GM23338 (cell line): Measurements from ENCODE around the gene ZNF580. TPM values are rescaled to one million over a fixed set of nuclear protein-coding genes. Genes with fewer than 3 reads are reported as not detected.

Experiments used
- ATAC-seq: fragments of 200-7000 bp; cut with Tn5 transposase; 3 replicates; pipeline ENCODE4 v1.9.1; 2020
- DNase-seq: peaks from one replicate; pipeline ENCODE4 v3.0.0-alpha.2; 2015; ENCODE audit warnings: low spot score
- H2AFZ ChIP-seq: fragments of 200-600 bp; sonication (generic); 2 replicates; pipeline ENCODE4 v1.8.0; 2016; ENCODE audit warnings: antibody characterized with exemption, mild to moderate bottlenecking, moderate library complexity
- H3F3A ChIP-seq: fragments of 200-600 bp; sonication (generic); replicated peaks from 2 replicates; pipeline ENCODE4 v1.8.0; 2017; ENCODE audit warnings: antibody characterized with exemption, mixed run types, low read depth
- H3K27ac ChIP-seq: fragments of 200-600 bp; sonication (generic); 2 replicates; pipeline ENCODE4 v1.6.1; 2016; ENCODE audit warnings: low read depth
- H3K27me3 ChIP-seq: fragments of 200-600 bp; sonication (generic); 2 replicates; pipeline ENCODE4 v1.8.0; 2016; ENCODE audit warnings: mild to moderate bottlenecking, mixed run types, moderate library complexity; ENCODE audit not compliant: insufficient read depth
- H3K36me3 ChIP-seq: fragments of 200-600 bp; sonication (generic); 2 replicates; pipeline ENCODE4 v1.8.0; 2016; ENCODE audit warnings: mild to moderate bottlenecking; ENCODE audit not compliant: insufficient read depth
- H3K4me1 ChIP-seq: fragments of 200-600 bp; sonication (generic); 2 replicates; pipeline ENCODE4 v1.8.0; 2016; ENCODE audit warnings: mild to moderate bottlenecking, moderate library complexity; ENCODE audit not compliant: insufficient read depth
- H3K4me2 ChIP-seq: fragments of 200-600 bp; sonication (generic); 2 replicates; pipeline ENCODE4 v1.7.1; 2017; ENCODE audit warnings: mixed run types
- H3K4me3 ChIP-seq: fragments of 200-600 bp; sonication (generic); 2 replicates; pipeline ENCODE4 v1.6.1; 2016; ENCODE audit warnings: mixed run types
- H3K79me2 ChIP-seq: fragments of 200-600 bp; sonication (generic); replicated peaks from 2 replicates; pipeline ENCODE4 v1.8.0; 2017; ENCODE audit warnings: mild to moderate bottlenecking; ENCODE audit not compliant: insufficient read depth
- H3K9me2 ChIP-seq: fragments of 200-600 bp; sonication (generic); 2 replicates; pipeline ENCODE4 v1.8.0; 2017; ENCODE audit not compliant: insufficient read depth
- H4K20me1 ChIP-seq: fragments of 200-600 bp; sonication (generic); replicated peaks from 2 replicates; pipeline ENCODE4 v1.8.0; 2017; ENCODE audit warnings: mild to moderate bottlenecking; ENCODE audit not compliant: insufficient read depth
- H3K27ac Mint-ChIP-seq: 2 replicates; pipeline ENCODE4 v1.8.0; 2020; ENCODE audit warnings: inconsistent platforms, mild to moderate bottlenecking, moderate library complexity, mixed read lengths
- H3K27me3 Mint-ChIP-seq: 3 replicates; pipeline ENCODE4 v1.8.0; 2022; ENCODE audit warnings: low read depth, mild to moderate bottlenecking, moderate library complexity, mixed read lengths, inconsistent platforms; ENCODE audit not compliant: insufficient read depth, poor library complexity
- H3K36me3 Mint-ChIP-seq: 3 replicates; pipeline ENCODE4 v1.8.0; 2021; ENCODE audit warnings: low read depth, mild to moderate bottlenecking, inconsistent platforms, moderate library complexity, mixed read lengths
- H3K4me1 Mint-ChIP-seq: 3 replicates; pipeline ENCODE4 v1.8.0; 2020; ENCODE audit warnings: mild to moderate bottlenecking, inconsistent platforms, mixed read lengths
- H3K4me3 Mint-ChIP-seq: 3 replicates; pipeline ENCODE4 v1.8.0; 2021; ENCODE audit warnings: moderate library complexity, mild to moderate bottlenecking, inconsistent platforms, mixed read lengths
- H3K9me3 Mint-ChIP-seq: 3 replicates; pipeline ENCODE4 v1.8.0; 2020; ENCODE audit warnings: moderate library complexity, mild to moderate bottlenecking, inconsistent platforms, mixed read lengths
- CTCF ChIP-seq, 2 experiments: fragments of 200-600 bp in 1 of 2; sonication (generic) in 1 of 2; conservative IDR thresholded peaks; 2 replicates each; pipeline versions ENCODE4 v1.5.1 to v1.6.1; 2016 to 2017; ENCODE audit warnings: antibody characterized with exemption in 2 of 2, low read depth in 2 of 2, mild to moderate bottlenecking in 2 of 2, moderate library complexity in 1 of 2
- EZH2 ChIP-seq: fragments of 200-600 bp; sonication (generic); IDR thresholded peaks from one replicate; pipeline ENCODE4 v1.8.0; 2017; ENCODE audit warnings: antibody characterized with exemption, mild to moderate bottlenecking, low read depth; ENCODE audit not compliant: unreplicated experiment
- JUNB ChIP-seq: IDR thresholded peaks from one replicate; pipeline ENCODE4 v1.6.1; 2016; ENCODE audit warnings: antibody characterized with exemption; ENCODE audit not compliant: unreplicated experiment
- STAT1 ChIP-seq: IDR thresholded peaks from one replicate; pipeline ENCODE4 v1.6.1; 2016; ENCODE audit warnings: antibody characterized with exemption; ENCODE audit not compliant: unreplicated experiment
- ZNF462 ChIP-seq: fragments of 250-450 bp; sonication (Bioruptor Pico); IDR thresholded peaks from 2 replicates; pipeline ENCODE4 v1.5.0; 2020; ENCODE audit warnings: mild to moderate bottlenecking, moderate library complexity
- polyA plus RNA-seq: library from polyadenylated mRNA; unstranded; fragments of >200 nt; fragmentation: Nextera tagmentation; extraction: Ambion mirVana; gene quantifications from 2 replicates; pipeline ENCODE4 v1.2.1, GENCODE V29; 2016
- total RNA-seq: library from RNA; depleted of rRNA; stranded (reverse); fragments of >200 nt; shearing (Covaris generic); gene quantifications from 2 replicates; pipeline ENCODE4 v1.2.3, GENCODE V29; 2014

ZNF580 gene
- total and polyA plus RNA-seq, 2 experiments from 2014 or later, result 18.7 to 23.6 TPM

GRCh38 chr19:55638864-55639359 lies 1.9 kb upstream of the ZNF580 start:
- Histone ChIP-seq H3K36me3 (no peaks in the 10 kb centered on the region), H3K4me2 (no peak overlapping the region), H3F3A (peaks cover 22% of the 10 kb centered on the region), H3K27ac (no peak overlapping the region), H3K27me3 (no peaks in the 10 kb centered on the region), H3K9me2 (peaks cover 3% of the 10 kb centered on the region; the same call in 1 of the 2 replicates), H3K79me2 (peaks cover 23% of the 10 kb centered on the region), H2AFZ (no peak overlapping the region), H4K20me1 (peaks cover 5% of the 10 kb centered on the region; the same call in 1 of the 2 replicates), H3K4me3 (no peak overlapping the region), H3K4me1 (peaks cover 9% of the 10 kb centered on the region)
- peak; percentile 66 to 73 for TF ChIP-seq CTCF (conservative IDR thresholded peaks at IDR 0.05; ENCODE audit: low read depth in 2 of 2)
- TF ChIP-seq JUNB, result no peak
- Mint-ChIP-seq H3K4me3 (peak overlapping the region; percentile 53; the same call in 2 of the 3 replicates), H3K9me3 (peaks cover 11% of the 10 kb centered on the region), H3K27me3 (peaks cover 34% of the 10 kb centered on the region), H3K36me3 (peaks cover 23% of the 10 kb centered on the region), H3K27ac (peak overlapping the region; percentile 50; the same call in 1 of the 2 replicates), H3K4me1 (peaks cover 30% of the 10 kb centered on the region)
- DNase-seq, result peak; percentile 81
- peak; percentile 0; the same call in 1 of the 3 replicates for ATAC-seq

GRCh38 chr19:55640043-55640576 lies 692 bp upstream of the ZNF580 start:
- peaks cover 34% of the 10 kb centered on the region for H3K79me2 ChIP-seq
- peaks cover 9% of the 10 kb centered on the region for H3K4me1 ChIP-seq

More at GRCh38 chr19:55640043-55640576, 692 bp upstream of the ZNF580 start:
- Mint-ChIP-seq H3K9me3 (peaks cover 8% of the 10 kb centered on the region), H3K4me1 (peaks cover 28% of the 10 kb centered on the region), H3K27ac (peak overlapping the region; percentile 84), H3K36me3 (peaks cover 32% of the 10 kb centered on the region), H3K27me3 (peaks cover 36% of the 10 kb centered on the region), H3K4me3 (peak overlapping the region; percentile 79)
- peak overlapping the region; percentile 89 for H3K4me3 ChIP-seq
- H3K27ac ChIP-seq, result peak overlapping the region; percentile 72
- DNase-seq (peak; percentile 75), ATAC-seq (peak; percentile 11)
- H3K27me3 ChIP-seq, result no peaks in the 10 kb centered on the region
- H3K4me2 ChIP-seq, result peak overlapping the region; percentile 96
- peaks cover 5% of the 10 kb centered on the region; the same call in 1 of the 2 replicates for H4K20me1 ChIP-seq
- 0 out of 2 replicates have a peak, but pooled peaks cover 3% of the 10 kb centered on the region for H3K9me2 ChIP-seq
- no peaks in the 10 kb centered on the region for H3K36me3 ChIP-seq
- H3F3A ChIP-seq, result peaks cover 23% of the 10 kb centered on the region
- H2AFZ ChIP-seq, result peak overlapping the region; percentile 66; the same call in 1 of the 2 replicates
- no peak for TF ChIP-seq STAT1
- TF ChIP-seq ZNF462 (CRISPR knock-in tag), result no peak
- no peak for TF ChIP-seq EZH2
- peak; percentile 7 to 54; a peak in 2 of 4 replicates for TF ChIP-seq CTCF (conservative IDR thresholded peaks at IDR 0.05; ENCODE audit: low read depth in 2 of 2)
